Tibial artery (tissue), 4 donors: ENCODE data around the gene NMT1.
A peak's percentile ranks its signal among the peaks of the same experiment; 100 is the strongest.

Experiments
- DNase-seq, 2 donors: peaks; one replicate each; pipeline ENCODE4 v3.0.0-alpha.2; 2019
- H3K27ac ChIP-seq, 2 donors: fragments of 200-600 bp; sonication (generic) in 1 of 2; 1 replicate in 1 of 2; 2 replicates in 1 of 2; pipeline ENCODE4 v1.5.1; 2018 to 2019; ENCODE audit warnings: mild to moderate bottlenecking in 1 of 2
- H3K27me3 ChIP-seq, 2 donors: fragments of 200-600 bp; sonication (generic) in 1 of 2; one replicate each; pipeline versions ENCODE4 v1.5.1 to v1.6.0; 2016 to 2019
- H3K36me3 ChIP-seq, 3 donors: fragments of 200-600 bp; sonication (generic) in 2 of 3; one replicate each; pipeline ENCODE4 v1.5.1; 2016 to 2019; ENCODE audit warnings: mild to moderate bottlenecking in 2 of 3
- H3K4me1 ChIP-seq, 4 donors: fragments of 200-600 bp; sonication (generic) in 2 of 4; 1 replicate in 3 of 4; 2 replicates in 1 of 4; pipeline ENCODE4 v1.5.1; 2016 to 2019
- H3K4me3 ChIP-seq, 2 donors: fragments of 200-600 bp; sonication (generic) in 1 of 2; 1 replicate in 1 of 2; 2 replicates in 1 of 2; pipeline ENCODE4 v1.5.1; 2018 to 2019; ENCODE audit warnings: mild to moderate bottlenecking in 2 of 2
- H3K9me3 ChIP-seq, 3 donors: fragments of 200-600 bp; sonication (generic) in 1 of 3; one replicate each; pipeline ENCODE4 v1.5.1; 2016 to 2019
- intact Hi-C: fragments of 100-400 bp; cut with DNase I; formaldehyde crosslinking; loops from one replicate; pipeline ENCODE4 v1.15.0; 2023; ENCODE audit warnings: low total_unique reads
- TF ChIP-seq, protein P1 (sequence below), 2 experiments: fragments of 200-600 bp in 1 of 2; fragments of 450-650 bp in 1 of 2; IDR thresholded peaks; one replicate each; pipeline ENCODE4 v1.5.1; 2017 to 2019; ENCODE audit warnings: antibody characterized with exemption in 2 of 2, mild to moderate bottlenecking in 1 of 2, moderate library complexity in 1 of 2

NMT1 gene

DNA sequence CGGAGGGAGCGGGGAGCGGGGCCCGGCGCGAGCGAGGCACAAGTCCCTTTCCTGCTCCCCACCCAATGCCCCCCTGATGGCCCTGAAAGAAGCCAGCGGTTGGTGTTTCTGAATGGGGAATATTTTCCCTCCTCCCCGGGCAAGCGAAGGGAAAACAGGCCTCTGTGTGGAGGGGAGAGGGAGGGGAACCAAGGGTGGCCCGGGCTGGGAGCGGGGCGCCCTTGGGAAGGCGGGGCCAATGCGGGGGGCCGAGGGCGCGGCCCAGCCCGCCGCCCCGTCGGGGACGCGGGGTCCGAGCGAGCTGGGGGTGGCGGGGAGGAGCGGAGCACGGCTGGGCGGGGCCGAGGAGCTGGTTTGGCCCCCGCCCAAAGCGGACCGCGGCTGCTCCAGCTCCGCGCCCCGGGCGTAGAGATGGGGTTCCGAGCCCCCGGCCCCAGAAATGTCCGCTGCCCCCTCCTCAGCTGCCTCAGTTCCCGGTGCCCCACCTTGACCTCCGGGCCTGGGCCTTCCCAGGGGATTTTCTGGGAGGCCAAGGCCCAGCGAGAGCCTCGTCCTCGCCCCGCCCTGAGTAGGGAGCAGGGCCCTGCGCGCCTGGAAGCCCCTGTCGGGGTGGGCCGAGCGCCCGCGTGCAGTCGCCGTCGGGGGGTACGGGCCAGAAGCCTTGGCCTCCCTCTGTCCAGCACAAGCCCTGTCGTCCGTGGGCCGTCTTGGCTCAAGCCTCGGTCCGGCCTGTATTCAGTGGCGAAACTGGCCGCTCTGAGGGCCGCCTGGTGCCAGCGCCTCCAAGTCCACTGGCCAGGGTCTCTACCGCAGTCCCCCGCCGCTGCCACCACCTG, 83.3 kb downstream of the NMT1 start:
- intact Hi-C loops, result no loop called here
- H3K4me3 ChIP-seq, result peak overlapping the region; percentile 53 to 57
- peak; percentile 39 to 80 for DNase-seq
- H3K27me3 ChIP-seq, result no peaks in the 10 kb centered on the region
- H3K27ac ChIP-seq, result peak overlapping the region; percentile 95 to 99
- peaks cover 0 to 9% (median 0%) of the 10 kb centered on the region in 3 donors for H3K36me3 ChIP-seq
- H3K4me1 ChIP-seq, result peaks cover 0 to 41% (median 33%) of the 10 kb centered on the region in 4 donors
- H3K9me3 ChIP-seq, result no peaks in the 10 kb centered on the region
- TF ChIP-seq, protein P1, sequence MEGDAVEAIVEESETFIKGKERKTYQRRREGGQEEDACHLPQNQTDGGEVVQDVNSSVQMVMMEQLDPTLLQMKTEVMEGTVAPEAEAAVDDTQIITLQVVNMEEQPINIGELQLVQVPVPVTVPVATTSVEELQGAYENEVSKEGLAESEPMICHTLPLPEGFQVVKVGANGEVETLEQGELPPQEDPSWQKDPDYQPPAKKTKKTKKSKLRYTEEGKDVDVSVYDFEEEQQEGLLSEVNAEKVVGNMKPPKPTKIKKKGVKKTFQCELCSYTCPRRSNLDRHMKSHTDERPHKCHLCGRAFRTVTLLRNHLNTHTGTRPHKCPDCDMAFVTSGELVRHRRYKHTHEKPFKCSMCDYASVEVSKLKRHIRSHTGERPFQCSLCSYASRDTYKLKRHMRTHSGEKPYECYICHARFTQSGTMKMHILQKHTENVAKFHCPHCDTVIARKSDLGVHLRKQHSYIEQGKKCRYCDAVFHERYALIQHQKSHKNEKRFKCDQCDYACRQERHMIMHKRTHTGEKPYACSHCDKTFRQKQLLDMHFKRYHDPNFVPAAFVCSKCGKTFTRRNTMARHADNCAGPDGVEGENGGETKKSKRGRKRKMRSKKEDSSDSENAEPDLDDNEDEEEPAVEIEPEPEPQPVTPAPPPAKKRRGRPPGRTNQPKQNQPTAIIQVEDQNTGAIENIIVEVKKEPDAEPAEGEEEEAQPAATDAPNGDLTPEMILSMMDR (IDR thresholded peaks at IDR 0.05), result no peak

DNA sequence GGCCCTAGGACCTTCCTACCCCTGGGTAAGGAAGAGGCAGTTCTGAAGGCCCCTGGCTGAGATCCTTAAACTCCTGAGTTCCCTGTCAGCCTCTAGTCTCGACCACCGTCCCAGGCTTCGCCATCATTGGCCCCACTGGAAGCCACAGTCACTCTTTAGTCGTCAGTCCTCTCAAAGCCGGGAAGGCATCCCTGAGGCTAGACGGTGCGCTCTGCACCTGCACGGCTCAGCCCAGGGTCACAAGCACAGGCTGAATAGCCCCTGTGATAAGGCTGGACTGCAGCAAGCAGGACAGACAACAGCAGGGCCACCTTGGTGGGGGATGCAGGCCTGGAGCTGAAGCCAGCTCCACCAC, 83.9 kb downstream of the NMT1 start:
- H3K36me3 ChIP-seq, result peaks cover 0 to 3% (median 0%) of the 10 kb centered on the region in 3 donors
- DNase-seq, result no peak
- TF ChIP-seq, protein P1 (IDR thresholded peaks at IDR 0.05), result no peak
- H3K4me3 ChIP-seq, result peak overlapping the region; percentile 53 to 57
- H3K4me1 ChIP-seq, result peaks cover 0 to 41% (median 33%) of the 10 kb centered on the region in 4 donors
- intact Hi-C loops, result no loop called here
- H3K27me3 ChIP-seq, result no peaks in the 10 kb centered on the region
- H3K27ac ChIP-seq, result peak overlapping the region; percentile 95 to 99
- H3K9me3 ChIP-seq, result no peaks in the 10 kb centered on the region

DNA sequence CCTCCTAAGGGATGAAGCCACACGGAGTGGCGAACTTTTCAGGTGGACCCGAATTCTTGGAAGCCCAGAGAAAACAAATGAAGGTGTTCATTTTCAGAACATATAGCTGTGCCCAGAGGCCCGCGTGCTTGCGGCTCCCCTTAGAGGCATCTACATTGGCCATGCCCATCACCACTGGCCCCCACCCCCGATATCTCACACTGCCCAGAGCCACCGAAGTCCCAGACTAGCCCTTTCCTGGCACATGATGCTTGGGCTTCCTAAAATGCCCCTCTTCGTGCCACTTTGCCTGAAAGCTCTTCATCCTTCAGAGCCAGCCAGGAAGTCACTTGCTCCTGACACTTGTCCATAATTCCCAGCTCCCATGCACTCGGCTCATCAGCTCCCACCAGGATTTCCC, 85.0 kb downstream of the NMT1 start:
- H3K9me3 ChIP-seq, result no peaks in the 10 kb centered on the region
- no peak overlapping the region for H3K4me3 ChIP-seq
- DNase-seq, result no peak
- intact Hi-C loops, result no loop called here
- peaks cover 0 to 50% (median 39%) of the 10 kb centered on the region in 4 donors for H3K4me1 ChIP-seq
- H3K27me3 ChIP-seq, result no peaks in the 10 kb centered on the region
- no peaks in the 10 kb centered on the region for H3K36me3 ChIP-seq
- TF ChIP-seq, protein P1 (IDR thresholded peaks at IDR 0.05), result no peak
- peak overlapping the region; percentile 95 to 99 for H3K27ac ChIP-seq

DNA sequence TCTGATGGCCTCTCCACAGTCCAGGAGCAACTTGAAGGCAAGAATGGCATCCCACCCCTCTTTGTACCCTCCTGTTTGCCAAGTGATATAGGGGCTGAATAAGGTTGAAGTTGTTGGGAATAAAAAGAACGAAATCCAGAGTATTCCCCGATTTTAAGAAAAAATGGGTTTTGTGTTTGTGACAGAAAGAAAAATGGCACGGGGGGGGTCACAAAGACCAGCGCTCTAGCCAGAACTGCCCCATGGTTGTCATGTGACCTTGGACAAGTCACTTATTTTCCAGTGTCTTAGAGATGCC, 85.4 kb downstream of the NMT1 start:
- intact Hi-C loops, result no loop called here
- Histone ChIP-seq H3K27me3 (no peaks in the 10 kb centered on the region), H3K4me3 (peak overlapping the region; percentile 74 to 78), H3K36me3 (no peaks in the 10 kb centered on the region), H3K4me1 (peaks cover 0 to 53% (median 42%) of the 10 kb centered on the region in 4 donors), H3K9me3 (no peaks in the 10 kb centered on the region), H3K27ac (peak overlapping the region; percentile 95 to 99)
- no peak for DNase-seq
- TF ChIP-seq, protein P1 (IDR thresholded peaks at IDR 0.05), result no peak

DNA sequence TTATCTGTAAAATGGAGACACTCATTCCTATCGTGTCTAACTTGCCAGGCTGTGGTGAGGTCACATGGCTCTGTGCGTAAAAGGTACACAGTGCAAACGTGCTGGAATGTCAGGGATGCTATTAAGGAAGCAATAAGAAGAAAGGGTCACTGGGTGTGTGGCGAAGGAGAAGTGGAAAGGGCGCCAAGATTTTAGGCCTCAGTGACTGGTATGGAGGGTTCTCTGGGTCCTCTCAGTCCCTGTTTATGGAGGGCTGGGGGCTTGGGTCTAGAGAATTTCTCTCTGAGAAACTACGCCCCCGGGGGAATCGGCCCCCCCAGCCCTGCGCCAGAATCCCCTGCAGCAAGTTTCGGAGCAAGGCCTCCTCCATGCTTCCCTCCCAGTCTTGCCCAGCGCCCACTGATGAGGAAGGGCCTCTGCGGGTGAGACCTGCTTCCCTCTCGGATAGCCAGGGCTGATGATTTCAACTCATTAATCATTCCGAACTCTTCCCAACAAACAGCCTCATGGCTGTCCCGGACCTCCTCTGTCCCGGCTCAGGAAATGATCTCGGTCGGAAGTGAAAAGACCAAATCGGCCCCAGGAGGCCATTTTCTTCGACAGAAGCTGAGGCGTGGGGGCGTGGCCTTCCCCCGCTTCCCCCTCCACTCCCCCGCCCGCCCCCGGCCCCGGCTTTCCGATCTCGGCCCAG, 85.9 kb downstream of the NMT1 start:
- H3K9me3 ChIP-seq, result no peaks in the 10 kb centered on the region
- intact Hi-C loops, result no loop called here
- H3K36me3 ChIP-seq, result no peaks in the 10 kb centered on the region
- peak; percentile 75 to 89 for DNase-seq
- peak overlapping the region; percentile 74 to 78 for H3K4me3 ChIP-seq
- peak overlapping the region; percentile 95 to 99 for H3K27ac ChIP-seq
- H3K4me1 ChIP-seq, result peaks cover 0 to 58% (median 47%) of the 10 kb centered on the region in 4 donors
- TF ChIP-seq, protein P1 (IDR thresholded peaks at IDR 0.05), result no peak
- no peaks in the 10 kb centered on the region for H3K27me3 ChIP-seq
